IPS-15b (cell line): ENCODE results near the gene ACAD11.
"Not testable (repeated sequence)": the region's sequence is repeated elsewhere in the genome, so short reads cannot be mapped to it uniquely, and the experiment has no call there.

Experiments used
- H3K27me3 ChIP-seq: one replicate; pipeline ENCODE4 v1.6.1; 2013; ENCODE audit warnings: low read length; ENCODE audit not compliant: control insufficient read depth, insufficient read depth
- H3K36me3 ChIP-seq: one replicate; pipeline ENCODE4 v1.6.1; 2013; ENCODE audit warnings: low read length; ENCODE audit not compliant: control insufficient read depth, insufficient read depth
- H3K4me1 ChIP-seq: one replicate; pipeline ENCODE4 v1.6.1; 2013; ENCODE audit warnings: mild to moderate bottlenecking, low read length; ENCODE audit not compliant: control insufficient read depth, insufficient read depth
- H3K4me3 ChIP-seq: one replicate; pipeline ENCODE4 v1.5.1; 2013; ENCODE audit warnings: low read depth, low read length
- H3K9ac ChIP-seq: one replicate; pipeline ENCODE4 v1.6.1; 2013; ENCODE audit warnings: low read depth, mild to moderate bottlenecking, low read length
- H3K9me3 ChIP-seq: one replicate; pipeline ENCODE4 v1.6.1; 2013; ENCODE audit warnings: mild to moderate bottlenecking, low read length; ENCODE audit not compliant: control insufficient read depth, insufficient read depth

ACAD11 gene

DNA sequence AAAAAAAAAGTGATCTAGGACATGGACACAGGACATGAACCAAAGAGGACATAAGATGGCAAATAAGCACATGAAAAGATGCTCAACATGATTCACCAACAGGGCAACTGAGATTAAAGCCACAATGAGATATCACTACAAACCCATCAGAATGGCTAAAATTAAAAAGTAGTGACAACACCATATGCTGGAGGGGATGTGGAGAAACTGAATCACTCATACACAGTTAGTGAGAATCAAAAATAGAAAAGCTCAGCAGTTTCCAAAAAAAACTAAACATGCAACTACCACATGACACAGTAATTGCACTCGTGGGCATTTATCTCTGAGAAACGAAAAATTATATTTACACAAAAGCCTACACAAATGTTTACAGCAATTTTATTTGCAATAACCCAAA, 90.5 kb downstream of the ACAD11 start:
- Histone ChIP-seq H3K9me3 (no peaks in the 10 kb centered on the region), H3K4me3 (no peak overlapping the region), H3K36me3 (no peaks in the 10 kb centered on the region), H3K27me3 (no peaks in the 10 kb centered on the region), H3K4me1 (no peaks in the 10 kb centered on the region), H3K9ac (no peak overlapping the region)

DNA sequence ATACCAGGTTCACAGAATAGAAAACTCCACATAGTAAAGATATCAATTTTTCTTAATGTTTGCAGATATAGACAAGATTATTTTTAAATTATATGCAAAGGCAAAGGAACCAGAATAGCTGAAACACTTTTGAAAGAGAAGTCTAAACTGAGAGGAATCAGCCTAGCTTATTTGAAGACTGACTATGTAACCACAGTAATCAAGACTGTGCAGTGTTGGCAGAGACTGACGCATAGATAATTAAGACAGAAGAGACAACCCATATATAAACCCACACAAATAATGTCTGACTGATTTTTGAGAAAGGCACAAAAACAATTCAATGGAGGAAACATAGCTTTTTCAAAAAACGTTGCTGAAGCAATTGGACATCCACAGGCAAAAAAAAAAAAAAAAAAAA, 91.2 kb downstream of the ACAD11 start:
- Histone ChIP-seq H3K36me3 (no peaks in the 10 kb centered on the region), H3K4me1 (no peaks in the 10 kb centered on the region), H3K9me3 (no peaks in the 10 kb centered on the region), H3K27me3 (no peaks in the 10 kb centered on the region), H3K4me3 (no peak overlapping the region), H3K9ac (no peak overlapping the region)

DNA sequence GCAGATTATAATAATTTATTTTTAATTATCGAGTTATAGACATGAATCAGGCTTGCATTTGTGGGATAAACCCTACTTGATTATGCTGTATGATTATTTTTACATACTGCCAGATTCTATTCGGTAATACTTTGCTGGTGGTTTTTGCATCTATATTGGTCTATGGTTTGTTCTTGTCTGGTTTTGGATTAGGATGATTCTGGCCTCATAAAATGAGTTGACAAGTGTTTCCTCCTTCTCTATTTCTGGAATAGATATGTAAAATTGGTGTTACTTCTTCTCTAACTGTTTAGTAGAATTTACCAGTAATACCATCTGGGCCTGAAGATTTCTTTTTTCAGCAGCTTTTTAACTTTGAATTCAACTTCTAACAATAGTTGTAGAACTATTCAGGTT, 95.5 kb downstream of the ACAD11 start:
- Histone ChIP-seq H3K9me3 (no peaks in the 10 kb centered on the region), H3K9ac (no peak overlapping the region), H3K4me3 (no peak overlapping the region), H3K27me3 (no peaks in the 10 kb centered on the region), H3K36me3 (no peaks in the 10 kb centered on the region), H3K4me1 (no peaks in the 10 kb centered on the region)

DNA sequence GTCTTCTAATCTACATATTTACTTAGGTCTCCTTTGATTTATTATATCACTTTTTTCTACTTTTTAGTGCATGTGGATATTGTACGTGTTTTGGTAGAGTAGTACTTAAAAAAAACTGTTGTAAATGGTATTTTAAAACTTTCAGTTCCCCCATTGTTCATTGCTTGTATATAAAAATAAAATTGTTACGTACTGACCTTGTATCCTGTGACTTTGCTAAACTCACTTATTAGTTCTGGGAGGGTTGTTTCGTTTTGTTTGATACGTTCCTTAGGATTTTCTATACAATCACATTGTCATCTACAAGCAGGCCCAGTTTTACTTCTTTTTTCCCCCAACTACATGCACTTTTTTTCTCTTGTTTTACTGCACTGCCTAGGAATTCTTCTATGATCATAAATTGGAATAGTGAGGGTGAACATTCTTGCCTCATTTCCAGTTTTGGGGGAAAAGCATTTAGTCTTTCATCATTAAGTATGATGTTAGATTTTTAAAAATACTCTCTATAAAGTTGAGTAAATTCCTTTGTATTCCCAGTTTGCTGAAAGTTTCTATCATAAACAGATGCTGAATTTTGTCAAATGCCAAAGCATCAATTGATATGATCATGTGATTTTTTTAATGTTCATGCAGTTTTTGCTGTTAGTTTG, 96.1 kb downstream of the ACAD11 start:
- Histone ChIP-seq H3K9me3 (no peaks in the 10 kb centered on the region), H3K4me1 (no peaks in the 10 kb centered on the region), H3K36me3 (no peaks in the 10 kb centered on the region), H3K9ac (no peak overlapping the region), H3K27me3 (no peaks in the 10 kb centered on the region), H3K4me3 (no peak overlapping the region)

DNA sequence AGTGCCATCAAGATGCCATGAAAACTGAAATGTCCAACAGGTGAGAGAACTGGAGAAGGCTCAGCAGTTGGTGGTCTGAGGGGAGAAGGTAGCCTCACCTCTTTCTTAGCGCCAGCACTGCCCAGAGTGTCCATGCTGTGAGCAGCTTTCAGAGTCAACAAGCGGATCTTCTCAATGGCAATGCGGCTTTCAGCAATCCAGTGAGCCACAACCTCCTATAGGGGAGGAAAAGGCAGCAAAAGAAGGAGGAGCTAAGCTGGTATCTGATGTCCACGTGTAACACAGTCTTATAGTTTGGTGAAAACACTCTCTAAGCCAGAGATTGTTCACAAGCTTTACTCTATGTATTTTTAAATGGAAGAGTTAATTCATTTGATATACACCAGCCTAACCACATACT, 98.6 kb downstream of the ACAD11 start:
- Histone ChIP-seq H3K36me3 (no peaks in the 10 kb centered on the region), H3K9ac (no peak overlapping the region), H3K9me3 (no peaks in the 10 kb centered on the region), H3K27me3 (no peaks in the 10 kb centered on the region), H3K4me3 (no peak overlapping the region), H3K4me1 (no peaks in the 10 kb centered on the region)

DNA sequence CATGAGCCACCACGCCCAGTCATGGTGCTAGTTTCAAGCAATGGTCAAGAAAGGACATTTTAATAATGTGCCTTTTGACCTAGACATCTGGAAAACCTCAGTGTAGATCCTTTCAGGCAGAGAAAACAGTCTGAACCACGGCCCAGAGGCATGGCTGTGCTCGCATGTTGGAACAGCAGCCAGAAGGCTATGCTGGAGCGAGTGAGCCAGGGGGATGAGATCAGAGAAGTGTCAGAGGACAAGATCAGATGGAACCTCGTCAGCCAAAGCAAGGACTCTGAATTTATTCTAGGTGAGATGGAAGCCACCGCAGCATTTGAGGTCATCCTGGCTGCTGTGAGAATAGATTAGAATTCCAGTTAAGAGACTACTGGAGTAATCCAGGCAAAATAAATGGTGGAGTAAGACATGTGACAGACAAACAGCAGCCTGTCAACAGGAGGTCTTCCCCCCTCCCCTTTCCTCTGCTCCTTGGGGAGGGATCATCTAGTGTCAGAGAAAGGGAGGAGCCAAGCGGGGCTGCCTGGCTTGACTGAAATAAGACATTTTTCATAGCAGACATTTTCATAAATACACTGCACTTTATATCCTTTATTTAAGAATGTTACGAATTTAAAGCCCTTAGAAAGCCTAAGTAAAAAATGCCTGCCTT, 103.0 kb downstream of the ACAD11 start:
- no peak overlapping the region for H3K9ac ChIP-seq
- peaks cover 8% of the 10 kb centered on the region for H3K4me1 ChIP-seq
- H3K27me3 ChIP-seq = no peaks in the 10 kb centered on the region
- H3K36me3 ChIP-seq = no peaks in the 10 kb centered on the region
- no peaks in the 10 kb centered on the region for H3K9me3 ChIP-seq
- H3K4me3 ChIP-seq = no peak overlapping the region

DNA sequence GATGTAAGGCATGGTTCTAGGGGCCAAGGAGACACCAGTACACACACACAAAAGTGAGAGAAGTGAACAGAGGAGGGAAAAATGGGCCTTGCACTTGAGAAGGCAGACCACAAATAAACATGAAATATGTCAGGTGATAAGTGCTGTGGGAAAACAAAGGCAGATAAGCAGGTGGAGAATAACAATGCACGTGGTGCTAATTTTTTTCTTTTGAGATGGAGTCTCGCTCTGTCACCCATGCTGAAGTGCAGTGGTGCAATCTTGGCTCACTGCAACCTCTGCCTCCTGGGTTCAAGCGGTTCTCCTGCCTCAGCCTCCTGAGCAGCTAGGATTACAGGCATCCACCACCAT, 103.6 kb downstream of the ACAD11 start:
- H3K36me3 ChIP-seq, H3K9me3 ChIP-seq, H3K9ac ChIP-seq, H3K27me3 ChIP-seq, H3K4me3 ChIP-seq, H3K4me1 ChIP-seq: not testable (repeated sequence)

- Histone ChIP-seq H3K4me3 (no peak overlapping the region), H3K9me3 (no peaks in the 10 kb centered on the region), H3K36me3 (no peaks in the 10 kb centered on the region), H3K4me1 (peaks cover 8% of the 10 kb centered on the region), H3K9ac (no peak overlapping the region), H3K27me3 (no peaks in the 10 kb centered on the region)
Measured at GRCh38 chr3:132555306-132556035, 104.1 kb downstream of the ACAD11 start.

DNA sequence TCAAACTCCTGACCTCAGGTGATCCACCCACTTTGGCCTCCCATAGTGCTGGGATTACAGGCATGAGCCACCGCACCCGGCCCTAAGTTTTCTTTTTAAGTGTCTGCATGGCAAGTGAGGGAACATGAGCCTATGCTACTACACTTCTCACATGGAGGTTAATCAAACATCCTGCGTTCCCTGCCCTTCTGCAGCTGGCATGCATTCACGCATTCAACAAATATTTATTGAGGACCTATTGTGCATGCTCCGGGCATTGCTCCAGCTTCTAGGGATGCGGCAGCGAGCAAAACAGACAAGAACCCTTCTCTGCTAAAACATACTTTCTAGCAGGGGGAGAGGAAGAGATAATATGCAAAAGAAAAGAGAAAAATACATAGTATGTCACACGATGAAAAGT, 105.2 kb downstream of the ACAD11 start:
- no peaks in the 10 kb centered on the region for H3K36me3 ChIP-seq
- H3K27me3 ChIP-seq = no peaks in the 10 kb centered on the region
- H3K9me3 ChIP-seq = no peaks in the 10 kb centered on the region
- H3K4me3 ChIP-seq = no peak overlapping the region
- H3K4me1 ChIP-seq = peaks cover 8% of the 10 kb centered on the region
- H3K9ac ChIP-seq = no peak overlapping the region

GRCh38 chr3:132553826-132554225, 105.8 kb downstream of the ACAD11 start:
- Histone ChIP-seq H3K9me3 (no peaks in the 10 kb centered on the region), H3K27me3 (no peaks in the 10 kb centered on the region), H3K36me3 (no peaks in the 10 kb centered on the region), H3K4me3 (no peak overlapping the region), H3K4me1 (peaks cover 8% of the 10 kb centered on the region), H3K9ac (no peak overlapping the region)

GRCh38 chr3:132550579-132551305, 108.9 kb downstream of the ACAD11 start:
- Histone ChIP-seq H3K4me3 (no peak overlapping the region), H3K36me3 (no peaks in the 10 kb centered on the region), H3K9ac (no peak overlapping the region), H3K9me3 (no peaks in the 10 kb centered on the region), H3K4me1 (peaks cover 8% of the 10 kb centered on the region), H3K27me3 (no peaks in the 10 kb centered on the region)
